ENCODE results near the gene PLS1.

DNA sequence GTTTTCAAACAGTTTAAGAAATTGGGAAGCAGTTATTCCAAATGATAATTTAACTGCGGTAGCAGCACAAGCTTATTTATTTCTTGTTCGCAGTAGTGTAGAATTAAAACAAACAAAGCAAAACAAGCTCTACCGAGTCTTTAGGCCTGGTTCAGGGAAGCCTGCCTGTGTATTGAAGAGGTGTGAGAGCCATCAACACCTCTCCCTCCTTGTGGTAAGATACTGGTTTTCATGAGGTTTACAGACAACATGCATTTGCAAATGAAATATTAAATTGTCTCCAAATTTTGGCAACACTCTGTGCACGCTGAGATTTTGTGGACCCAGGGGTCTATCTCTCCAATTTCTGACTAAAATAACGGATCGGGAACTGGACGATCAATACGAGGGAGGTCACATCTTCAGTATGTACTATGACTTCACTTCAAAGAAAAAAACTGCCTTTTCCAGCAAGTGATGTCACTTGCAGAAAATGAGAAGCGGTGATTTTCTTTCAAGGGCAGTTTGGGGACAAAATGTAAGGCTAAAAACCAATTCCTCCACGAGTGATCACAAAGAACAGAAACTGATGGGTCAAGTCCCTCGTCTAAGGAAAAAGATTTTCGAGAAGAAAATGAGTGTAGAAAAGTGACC is 18.4 kb upstream of the PLS1 start:
- TF ChIP-seq, protein P1, sequence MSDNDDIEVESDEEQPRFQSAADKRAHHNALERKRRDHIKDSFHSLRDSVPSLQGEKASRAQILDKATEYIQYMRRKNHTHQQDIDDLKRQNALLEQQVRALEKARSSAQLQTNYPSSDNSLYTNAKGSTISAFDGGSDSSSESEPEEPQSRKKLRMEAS (IDR thresholded peaks at IDR 0.05; ENCODE audit: low read depth, low read length), result no peak
- no peak for TF ChIP-seq CTCF (IDR thresholded peaks at IDR 0.05; ENCODE audit: low read depth, low read length)
- no peak for TF ChIP-seq POLR2A (IDR thresholded peaks at IDR 0.05; ENCODE audit: extremely low read depth, insufficient read length)
